ENCODE measurements around the gene SATB2. TPM values are rescaled to one million over a fixed set of nuclear protein-coding genes. Genes with fewer than 3 reads are reported as not detected.

Gene SATB2
- polyA plus RNA-seq, 3 donors: 12.8 to 13.9 (median 13.1) TPM

DNA sequence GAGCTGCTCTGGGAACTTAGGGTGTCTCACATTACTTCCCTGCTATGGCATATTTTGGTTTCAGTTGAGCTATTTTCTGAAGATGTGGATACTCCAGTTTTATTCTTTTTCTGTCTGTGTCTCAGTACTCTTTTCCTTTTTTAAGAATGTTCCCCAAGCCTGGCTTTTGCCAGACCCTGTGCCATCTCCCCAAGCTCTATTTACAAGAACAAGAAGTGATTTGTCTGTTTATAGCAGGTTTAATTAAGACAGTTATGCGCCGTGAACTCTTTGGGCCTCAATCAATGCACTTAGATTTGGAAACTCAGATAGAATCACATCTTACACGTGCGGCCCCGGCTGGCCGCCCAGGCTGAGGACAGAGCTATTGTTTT lies 8.9 kb upstream of the SATB2 start:
- DNase-seq (ENCODE audit: low read depth in 3 of 3, low spot score in 2 of 3): no peak

GRCh38 chr2:199465988-199466691 lies 8.4 kb upstream of the SATB2 start:
- DNase-seq (ENCODE audit: low read depth in 3 of 3, low spot score in 2 of 3): no peak

DNA sequence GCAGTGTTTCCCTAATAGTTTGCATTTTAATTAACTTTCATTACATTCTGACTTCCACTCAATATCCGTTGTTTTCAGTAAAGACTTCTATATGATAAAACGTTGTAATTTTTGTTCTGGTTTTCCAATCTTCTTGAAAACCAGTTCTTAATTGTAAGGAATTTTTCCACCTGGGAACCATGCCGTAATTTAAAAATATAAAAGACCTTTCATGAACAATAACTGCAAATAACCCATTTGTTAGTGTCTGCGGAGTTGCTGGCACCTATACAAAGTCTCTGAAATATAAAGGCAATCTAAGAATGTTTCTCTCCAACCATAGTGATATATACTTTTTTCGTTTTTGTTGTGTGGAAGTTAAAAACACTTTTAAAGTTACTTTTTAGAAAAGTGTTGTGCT lies 7.7 kb upstream of the SATB2 start:
- no peak for DNase-seq (ENCODE audit: low read depth in 3 of 3, low spot score in 2 of 3)

DNA sequence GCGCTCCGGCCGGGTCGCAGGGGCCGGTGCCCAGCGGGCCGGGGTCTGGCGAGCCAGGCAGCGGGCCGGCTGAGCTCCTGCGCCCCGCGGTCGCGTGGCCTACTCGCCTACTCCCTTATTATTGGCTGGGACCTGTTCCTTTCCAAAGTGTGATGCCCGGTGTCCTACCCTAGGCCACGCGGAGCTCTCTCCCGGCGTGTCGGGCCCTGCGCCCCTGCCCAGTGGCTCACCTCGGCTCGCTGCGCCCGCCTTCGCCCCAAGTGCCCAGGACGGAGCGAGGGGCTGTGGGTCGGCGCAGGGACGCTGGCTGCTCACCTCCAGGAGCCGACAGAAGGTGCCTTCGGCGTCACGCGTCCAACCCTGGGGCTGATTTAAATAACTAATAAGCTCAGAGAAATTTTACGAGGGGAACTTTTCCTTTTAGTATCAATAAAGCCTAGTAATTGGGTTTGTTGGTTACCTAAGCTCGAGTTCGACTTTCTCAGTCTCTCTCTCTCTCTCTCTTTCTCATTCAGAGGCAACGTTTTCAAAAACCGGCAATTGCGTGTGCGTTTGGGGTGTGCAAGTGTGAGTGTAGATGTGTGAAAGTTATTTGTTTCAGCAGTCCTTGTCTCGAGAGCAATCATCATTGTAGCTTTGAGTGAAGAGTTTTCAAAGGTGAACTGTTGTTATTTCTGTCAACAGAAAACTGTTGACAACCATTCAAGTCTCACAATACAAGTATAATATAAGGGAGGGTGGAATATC lies 7.0 kb upstream of the SATB2 start:
- no peak for DNase-seq (ENCODE audit: low read depth in 3 of 3, low spot score in 2 of 3)

DNA sequence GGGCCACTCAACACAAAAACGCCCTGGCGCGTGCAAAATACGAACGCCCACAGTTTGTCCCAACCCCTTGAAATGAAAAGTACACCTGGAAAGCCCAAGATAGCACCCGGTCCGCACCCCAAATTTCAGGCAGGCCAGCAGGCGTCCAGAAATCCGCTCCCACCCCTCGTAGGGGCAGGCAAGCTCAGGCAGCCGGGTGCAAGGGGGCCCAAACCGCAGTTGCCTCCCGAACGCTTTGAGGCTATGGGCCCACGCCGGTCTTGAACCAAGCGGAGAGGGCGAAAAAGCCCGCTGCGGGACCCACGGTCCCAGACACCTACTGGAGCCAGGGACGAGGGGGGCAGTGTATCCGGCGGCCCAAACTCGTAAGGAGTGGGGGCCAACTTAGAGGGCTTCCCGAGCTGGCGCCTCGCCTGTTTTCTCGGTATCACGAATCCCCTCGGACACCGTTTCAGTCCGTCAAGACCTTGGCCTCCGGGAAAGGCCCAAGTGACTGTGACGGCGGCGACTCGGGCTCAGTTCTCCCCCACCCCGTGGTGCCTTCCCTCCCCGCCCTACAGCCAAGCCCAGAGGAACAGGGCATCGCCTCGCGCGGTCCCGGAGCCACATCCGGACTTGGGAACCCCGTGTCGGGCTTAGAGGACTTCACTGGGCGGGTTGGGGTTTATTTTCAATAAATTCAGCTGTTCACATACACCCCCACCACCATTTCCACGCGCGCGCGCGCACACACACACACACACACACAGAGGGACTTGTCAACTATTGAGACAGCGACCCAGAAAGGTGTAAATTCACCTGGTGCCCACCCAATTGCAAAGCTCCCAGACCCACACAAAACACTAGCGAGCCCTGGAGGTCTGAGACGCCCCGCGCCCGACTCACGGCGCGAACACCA lies 6.2 kb upstream of the SATB2 start:
- DNase-seq (ENCODE audit: low read depth in 3 of 3, low spot score in 2 of 3): no peak

DNA sequence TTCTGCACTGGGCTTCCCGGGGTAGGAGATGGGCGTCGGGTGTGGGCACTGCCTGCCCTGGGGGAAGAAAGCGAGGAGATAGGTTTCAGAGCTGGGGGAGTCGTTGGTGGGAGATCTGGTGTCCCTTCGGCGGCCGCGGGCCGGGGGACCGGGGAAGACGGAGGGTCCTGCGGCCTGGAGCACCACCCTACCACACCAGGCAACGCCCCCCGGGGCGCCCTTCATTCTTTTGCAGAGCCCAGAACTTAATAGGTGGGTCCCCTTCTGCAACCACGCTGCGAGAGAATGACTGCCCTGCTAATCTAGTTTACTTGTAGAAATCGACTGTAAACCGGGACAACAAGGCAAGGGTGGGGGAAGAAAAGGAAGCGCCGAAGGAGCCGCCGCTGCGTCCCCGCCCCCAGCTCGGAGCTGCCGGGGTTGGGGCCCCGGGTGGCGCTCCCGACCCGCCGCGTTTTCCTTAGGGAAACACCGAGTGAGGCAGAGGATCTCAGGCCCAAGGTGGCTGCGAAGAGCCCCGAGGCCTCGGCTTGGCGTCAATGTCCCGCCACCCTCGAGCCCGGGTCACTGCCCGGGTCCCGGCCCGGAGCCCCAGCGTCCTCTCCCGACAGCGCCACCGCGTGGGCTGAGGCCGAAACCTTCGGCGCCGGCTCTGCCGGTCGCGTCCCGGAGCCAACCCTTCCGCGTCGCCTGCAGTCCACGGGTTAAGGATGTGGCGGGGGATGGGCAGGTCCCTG lies 5.4 kb upstream of the SATB2 start:
- DNase-seq (ENCODE audit: low read depth in 3 of 3, low spot score in 2 of 3): no peak

- DNase-seq (ENCODE audit: low read depth in 3 of 3, low spot score in 2 of 3): no peak
Measured at GRCh38 chr2:199462347-199462955, 4.7 kb upstream of the SATB2 start.

- DNase-seq (ENCODE audit: low read depth in 3 of 3, low spot score in 2 of 3): no peak
Measured at GRCh38 chr2:199461711-199462346, 4.1 kb upstream of the SATB2 start.

DNA sequence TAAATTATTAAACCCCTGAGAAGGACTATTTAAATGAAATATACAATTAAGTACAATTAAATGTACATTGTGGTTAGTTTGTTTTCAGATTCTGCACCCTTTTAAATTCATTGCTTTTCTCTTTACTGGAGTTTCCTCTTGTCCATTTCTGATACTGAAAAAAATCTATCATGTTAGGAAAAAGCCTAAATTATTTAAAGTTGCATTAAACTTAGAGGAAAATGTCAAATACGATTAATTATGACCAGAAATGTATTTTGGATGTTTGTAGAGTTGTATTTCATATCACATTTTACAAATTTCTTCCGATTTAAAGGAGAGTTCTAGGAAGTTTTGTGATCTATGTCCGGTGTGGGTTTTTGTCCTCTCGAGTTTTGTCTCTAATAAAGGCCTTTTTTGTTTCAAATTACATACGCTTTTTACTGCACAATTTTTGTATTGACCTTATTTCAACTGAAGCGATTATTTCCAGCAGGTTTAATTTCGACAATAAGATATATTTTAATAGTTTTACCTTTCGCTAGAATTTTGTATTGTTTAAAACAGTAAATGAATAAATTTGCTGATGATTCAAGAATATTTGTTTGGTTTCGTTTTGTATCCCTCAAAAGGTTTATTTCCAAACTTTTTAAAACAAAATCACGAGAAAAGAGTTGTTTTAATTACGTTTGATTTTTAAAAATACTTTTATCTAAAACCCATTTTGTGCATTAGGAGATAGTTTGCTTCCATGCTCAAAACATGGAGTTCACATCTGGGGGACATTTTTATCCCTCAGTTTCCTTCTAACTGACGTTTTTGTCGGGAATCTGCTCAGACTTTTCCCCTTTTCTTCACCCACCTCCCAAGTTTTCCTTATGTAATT lies 3.3 kb upstream of the SATB2 start:
- DNase-seq (ENCODE audit: low read depth in 3 of 3, low spot score in 2 of 3): no peak

DNA sequence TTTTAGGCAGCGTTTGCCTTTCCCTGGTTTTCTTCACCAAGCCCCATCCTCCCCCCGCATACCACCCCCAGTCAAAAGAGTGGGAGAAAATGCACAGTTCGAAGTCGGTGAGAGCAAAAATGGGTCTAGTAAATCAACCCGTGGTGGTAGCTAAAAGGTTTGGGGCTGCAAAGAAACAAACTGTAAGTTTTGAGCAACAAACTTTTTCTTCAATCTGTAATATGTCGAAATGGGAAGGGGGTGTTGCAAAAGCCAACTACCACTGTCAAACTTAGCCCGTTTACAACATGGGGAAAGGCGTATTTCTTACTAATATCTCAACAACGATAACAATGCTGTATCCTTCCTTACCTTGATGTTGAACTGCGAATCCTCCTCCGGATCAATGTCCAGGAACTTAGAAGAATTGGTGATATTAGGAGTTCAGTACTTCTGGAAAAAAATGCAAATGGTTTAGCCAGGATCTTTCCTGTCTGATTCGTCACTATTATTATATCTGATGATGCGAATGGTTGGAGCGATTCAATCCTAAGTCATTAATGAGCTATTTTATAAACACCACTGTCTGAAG lies 2.4 kb upstream of the SATB2 start:
- DNase-seq (ENCODE audit: low read depth in 3 of 3, low spot score in 2 of 3): no peak

- peak; percentile 87 to 91 (median 89) for DNase-seq (ENCODE audit: low read depth in 3 of 3, low spot score in 2 of 3)
Measured at GRCh38 chr2:199459286-199460100, 1.8 kb upstream of the SATB2 start.

- DNase-seq (ENCODE audit: low read depth in 3 of 3, low spot score in 2 of 3): no peak
Measured at GRCh38 chr2:199458806-199459285, 1.1 kb upstream of the SATB2 start.

DNA sequence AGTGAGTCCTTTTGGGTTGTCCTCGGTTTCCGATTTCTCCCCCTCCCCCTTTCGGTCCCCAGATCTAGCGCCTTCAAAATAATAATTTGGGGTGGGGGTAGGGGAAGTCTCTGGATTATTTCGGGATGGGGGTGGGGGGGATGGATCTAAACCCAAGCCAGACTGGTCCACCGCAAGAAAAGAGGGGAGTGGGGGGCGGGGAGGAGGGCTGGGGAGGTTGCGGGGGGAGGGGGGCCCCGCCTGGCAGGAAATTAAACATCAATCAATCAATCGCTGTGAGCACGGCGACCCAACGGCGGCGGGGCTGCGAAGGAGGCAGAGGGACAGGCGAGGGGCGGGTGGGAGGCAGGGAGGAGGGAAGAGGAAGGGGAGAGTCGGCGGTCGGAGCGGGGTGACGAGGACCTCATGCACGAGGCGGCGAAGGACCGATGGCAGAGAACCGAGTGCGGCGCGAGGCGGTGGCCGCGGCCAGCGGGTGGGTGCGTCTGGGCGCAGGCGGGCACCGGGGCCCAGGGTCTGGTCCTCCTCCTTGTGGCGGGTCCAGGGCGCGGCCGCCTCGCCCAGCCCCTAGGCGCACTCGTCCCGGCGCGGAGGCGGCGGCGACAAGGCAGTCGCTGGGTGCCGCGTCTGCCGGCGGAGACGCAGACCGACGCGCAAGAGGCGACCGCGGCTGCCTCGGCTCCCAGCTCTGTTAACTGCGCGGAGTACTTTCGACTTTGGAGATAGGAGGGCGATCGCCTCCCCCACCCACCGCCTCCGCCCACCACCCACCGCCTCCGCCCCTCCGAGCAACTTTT lies 468 bp upstream of the SATB2 start:
- no peak for DNase-seq (ENCODE audit: low read depth in 3 of 3, low spot score in 2 of 3)

DNA sequence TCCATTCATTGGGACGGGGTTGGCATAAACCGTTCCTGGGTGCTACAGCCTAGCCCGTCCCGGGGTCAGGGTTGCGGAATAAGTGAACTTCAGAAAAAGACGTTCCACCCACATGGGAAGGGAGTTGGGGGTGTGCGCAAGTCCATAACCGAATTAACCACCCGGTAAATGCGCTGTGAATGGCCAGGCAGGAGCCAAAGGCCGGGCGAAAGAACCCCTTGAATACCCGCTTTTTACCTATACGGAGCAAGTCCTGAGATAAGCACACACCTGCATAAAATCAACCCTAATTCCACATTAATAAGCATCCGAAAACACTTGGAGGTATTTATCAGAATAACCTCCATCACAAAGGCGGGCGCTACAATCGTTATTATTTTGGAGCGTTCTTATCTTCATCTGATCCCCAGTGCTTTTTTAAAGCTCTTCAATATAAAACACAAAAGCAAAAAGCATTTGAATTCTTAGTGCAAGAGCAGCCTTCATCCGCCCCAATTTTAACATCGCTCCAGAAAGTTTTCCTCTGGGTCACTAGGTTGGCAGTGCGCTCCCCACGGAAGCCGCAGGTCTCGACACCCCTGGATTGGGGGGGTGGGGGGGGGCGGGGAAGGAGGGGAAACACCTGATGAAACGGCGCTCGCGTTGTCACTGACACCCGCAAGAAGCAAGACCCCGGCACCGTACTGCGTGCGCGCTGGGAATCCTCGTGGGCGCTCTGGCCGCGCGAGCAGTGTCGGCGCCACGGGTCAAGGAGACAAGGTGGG lies 1.2 kb downstream of the SATB2 start:
- no peak for DNase-seq (ENCODE audit: low read depth in 3 of 3, low spot score in 2 of 3)

DNA sequence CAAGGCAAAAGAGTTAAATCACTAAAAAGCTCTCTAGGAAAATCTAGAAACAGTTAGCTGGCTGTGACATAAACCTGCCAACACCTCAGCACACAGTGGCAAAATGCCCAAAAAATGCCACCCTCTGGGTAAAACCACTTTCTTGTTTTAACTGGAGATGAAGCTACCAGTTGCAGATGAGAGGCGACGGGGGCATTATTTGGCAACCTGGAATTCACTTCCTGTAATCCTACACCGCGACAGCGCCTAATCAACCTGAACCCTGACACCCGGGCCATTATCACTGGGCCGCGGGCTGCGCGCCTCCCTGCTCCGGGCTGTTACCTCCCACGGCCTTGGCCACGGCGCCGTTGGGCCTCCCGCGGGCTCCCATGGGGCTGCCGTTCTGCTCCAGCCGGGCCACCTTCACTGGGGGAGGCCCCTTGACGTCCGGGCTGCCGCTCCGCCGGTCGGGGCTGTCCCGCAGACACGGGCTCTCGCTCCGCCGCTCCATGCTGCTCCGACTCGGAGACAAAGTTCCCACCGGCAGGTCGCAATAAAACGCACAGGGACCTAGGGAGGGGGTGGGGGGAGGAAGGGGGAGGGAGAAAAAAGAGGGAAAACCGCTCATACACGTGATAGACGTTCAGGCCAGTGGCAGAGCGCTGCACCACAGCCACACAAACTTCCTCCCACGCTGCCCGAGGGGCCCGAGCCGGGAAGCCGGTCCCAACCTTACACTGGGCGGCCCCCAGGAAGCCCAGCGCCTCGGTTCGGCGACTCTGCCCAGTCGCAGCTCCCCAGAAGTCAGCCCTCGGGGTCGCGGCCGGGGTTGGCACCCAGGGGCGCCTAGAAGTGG lies 2.0 kb downstream of the SATB2 start:
- no peak for DNase-seq (ENCODE audit: low read depth in 3 of 3, low spot score in 2 of 3)
